Activated CD4-positive, alpha-beta T cell treated with anti-CD3 and anti-CD28 coated beads, Interleukin-2, Interleukin-6, amounts not matched to agents 100 ng/mL and 50 ng/mL, durations not matched to agents 16 hours and 8 hours (primary cell): ENCODE data around the gene LRRC73.
"Not testable (repeated sequence)": the region's sequence is repeated elsewhere in the genome, so short reads cannot be mapped to it uniquely, and the experiment has no call there.

Source experiments
- DNase-seq: peaks from one replicate; pipeline ENCODE4 v3.0.0-alpha.2; 2020

LRRC73 gene, protein sequence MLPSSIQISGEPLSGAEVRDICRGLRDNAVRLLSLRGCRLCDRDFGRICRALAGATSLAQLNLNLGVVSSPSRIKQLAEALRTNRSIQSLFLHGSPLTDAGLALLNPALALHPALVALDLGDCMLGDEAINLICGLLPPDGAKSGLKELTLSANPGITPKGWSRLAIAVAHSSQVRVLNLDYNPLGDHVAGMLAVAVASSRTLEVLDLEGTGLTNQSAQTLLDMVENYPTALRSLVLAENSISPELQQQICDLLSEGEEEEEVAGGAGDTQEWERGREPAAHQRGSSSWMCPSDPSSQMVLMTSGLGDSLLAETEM

DNA sequence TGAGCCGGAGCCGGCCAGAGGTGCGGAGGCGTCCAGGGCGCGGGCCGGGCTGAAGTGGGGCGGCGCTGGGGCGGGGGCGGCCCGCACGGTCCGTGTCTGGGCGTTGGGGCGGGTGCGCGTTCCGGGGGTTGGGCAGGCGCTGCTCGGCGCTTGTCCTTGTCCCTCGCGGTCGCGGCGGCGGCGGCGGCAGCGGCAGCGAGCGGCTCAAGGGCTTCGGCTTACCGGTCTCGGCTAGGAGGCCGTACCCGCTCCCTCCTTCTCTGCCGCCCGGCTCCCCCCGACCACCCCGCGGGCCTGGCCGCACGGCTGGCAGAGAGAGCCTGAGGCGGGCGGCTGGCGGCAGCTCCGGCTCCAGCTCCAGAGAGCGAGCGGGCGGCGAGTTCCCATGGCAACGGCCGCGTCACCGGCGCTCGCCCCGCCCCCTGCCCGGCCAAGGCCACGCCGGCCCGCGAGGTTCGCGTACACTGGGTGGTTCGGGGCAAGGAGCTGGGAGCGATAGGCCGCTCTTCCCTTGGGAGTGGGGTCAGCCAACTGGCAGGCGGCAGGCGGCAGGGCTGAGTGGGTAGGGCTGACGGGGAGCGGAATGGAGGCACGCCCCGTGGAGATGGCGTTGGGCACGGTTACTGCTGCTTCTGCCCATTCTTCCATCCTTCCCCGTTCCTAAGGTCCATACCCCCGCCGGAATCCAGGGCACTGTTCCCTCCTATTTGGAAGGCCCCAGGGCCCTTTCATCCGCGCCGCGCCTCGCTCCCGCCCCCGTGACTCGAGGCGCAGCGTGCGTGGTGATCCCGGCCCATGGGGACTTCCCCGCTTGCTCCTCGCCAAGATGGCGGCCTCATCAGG, at the start of gene LRRC73:
TSS of gene LRRC73 (minus strand) at position 363 of the 843 bp plus-strand sequence. CDS start 561 bp downstream, outside the sequence.
- DNase-seq, result peak; percentile 85

DNA sequence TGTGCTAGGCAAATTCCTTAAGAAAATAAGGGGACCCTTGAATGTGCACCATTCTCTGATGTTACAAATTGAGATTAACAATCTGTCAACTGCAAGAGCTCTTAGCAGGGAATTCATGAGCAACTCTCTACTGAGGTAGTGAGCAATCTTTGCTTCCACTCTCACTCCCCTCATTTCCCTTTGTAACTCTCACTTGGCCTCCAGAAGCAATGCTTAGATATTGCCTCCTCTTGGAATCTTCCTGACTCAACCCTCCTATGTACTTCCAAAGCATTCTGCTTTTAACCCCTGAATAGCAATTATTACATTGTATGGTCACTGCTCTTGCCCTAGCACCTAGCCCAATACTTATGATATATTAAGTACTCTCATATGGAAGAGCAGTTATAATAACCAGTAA, 49.2 kb upstream of the LRRC73 start:
- no peak for DNase-seq

DNA sequence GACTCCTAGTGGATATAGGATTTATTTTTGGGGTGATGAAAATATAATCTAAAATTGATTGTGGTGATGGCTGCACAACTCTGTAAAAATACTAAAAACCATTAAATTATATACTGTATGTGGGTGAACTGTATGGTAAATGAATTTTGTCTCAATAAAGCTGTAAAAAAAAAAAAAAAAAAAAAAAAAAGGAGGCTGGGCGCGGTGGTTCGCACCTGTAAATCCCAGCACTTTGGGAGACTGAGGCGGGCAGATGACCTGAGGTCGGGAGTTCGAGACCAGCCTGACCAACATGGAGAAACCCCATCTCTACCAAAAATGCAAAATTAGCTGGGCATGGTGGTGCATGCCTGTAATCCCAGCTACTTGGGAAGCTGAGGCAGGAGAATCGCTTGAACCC, 47.5 kb upstream of the LRRC73 start:
- not testable (repeated sequence) for DNase-seq

DNA sequence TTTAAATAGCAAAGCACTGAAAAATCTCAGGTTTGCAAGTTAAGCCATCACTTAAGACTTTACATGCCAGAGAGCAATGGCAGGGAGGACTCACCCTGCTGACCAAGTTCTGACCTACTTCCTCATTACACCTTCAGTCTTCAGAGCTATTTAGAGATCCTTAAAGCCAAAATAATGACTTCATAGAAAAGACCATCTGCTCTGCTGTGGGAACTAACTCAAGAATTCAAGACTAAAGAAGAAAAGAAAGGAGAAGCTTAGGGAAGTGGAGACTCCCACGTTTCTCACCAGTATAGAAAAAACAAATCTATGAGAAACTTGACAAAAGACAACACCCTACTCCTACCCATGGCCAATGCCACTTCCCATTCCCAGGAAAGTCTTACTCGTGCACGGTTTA, 37.1 kb upstream of the LRRC73 start:
- DNase-seq, result no peak

DNA sequence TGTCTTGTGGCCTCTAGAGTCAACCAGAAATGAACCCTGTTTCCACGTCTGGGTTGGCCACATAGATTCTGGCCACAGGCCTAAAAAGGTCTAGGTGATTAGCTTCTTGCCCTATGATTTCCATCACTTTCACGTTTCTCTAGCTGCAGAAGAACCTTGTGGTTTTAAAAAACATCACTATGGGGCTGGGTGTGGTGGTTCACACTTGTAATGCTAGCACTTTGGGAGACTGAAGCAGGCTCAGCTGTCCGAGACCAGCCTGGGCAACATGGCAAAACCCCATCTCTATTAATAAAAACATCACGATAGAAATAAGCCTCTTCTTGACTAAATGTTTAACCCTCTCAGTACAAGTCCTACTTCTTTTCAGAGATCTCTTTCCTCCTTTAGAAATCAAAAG, 34.3 kb upstream of the LRRC73 start:
- no peak for DNase-seq

DNA sequence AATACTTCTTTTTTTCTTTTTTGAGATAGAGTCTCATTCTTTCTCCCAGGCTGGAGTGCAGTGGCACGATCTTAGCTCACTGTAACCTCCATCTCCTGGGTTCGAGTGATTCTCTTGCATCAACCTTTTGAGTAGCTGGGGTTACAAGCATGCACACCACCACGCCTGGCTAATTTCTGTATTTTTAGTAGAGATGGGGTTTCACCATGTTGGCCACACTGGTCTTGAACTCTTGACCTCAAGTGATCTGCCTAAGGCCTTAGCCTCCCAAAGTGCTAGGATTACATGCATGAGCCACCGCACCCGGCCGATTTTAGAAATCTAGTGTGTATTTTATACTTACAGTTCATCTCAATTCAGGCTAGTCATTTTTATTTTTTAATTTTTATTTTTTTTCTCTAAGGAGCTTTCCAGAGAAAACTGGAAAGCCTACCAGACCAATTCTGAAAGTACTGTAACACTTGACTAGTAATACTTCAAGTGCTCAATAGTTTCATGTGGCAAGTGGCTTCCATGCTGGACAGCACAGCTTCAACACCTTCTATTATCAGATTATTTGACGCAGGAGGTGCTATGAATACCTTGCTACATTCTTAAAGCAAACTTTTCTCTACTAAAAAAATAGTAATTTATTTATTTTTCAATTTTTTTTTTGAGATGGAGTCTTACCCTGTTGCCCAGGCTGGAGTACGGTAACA, 31.8 kb upstream of the LRRC73 start:
- DNase-seq, result no peak

DNA sequence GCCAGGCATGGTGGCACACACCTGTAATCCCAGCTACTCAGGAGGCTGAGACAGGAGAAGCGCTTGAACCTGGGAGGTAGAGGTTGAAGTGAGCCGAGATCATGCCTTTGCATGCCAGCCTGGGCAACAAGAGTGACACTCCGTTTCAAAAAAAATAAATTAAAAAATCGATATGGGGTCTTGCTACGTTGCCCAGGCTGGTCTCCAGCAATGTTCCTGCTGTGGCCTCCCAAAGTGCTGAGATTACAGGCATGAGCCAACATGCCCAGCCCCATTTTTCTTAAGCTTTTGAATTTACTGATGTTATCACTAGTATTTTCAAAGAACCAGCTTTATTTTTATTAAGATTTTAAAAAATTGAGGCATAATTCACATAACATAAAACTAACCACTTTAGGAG, 30.4 kb upstream of the LRRC73 start:
- DNase-seq, result no peak

DNA sequence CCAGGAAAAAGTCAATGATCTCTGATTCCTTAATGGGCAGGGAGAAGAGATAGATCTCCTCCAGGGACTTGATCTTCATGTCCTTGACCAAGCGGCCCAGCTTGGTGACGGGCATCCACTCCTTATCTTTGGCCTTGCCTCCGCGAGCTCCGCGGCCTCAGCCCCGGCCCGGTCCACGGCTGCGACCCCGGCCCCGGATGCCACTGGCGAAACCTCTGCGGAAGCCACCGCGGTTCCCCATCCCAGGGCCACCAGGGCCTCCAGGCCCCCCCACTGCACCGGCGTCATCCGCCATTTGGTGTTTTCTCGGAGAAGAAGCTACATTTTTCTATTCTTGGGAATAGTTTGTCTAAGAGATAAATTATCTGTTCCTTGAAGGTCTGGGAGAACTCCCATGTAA, 29.3 kb upstream of the LRRC73 start:
- not testable (repeated sequence) for DNase-seq

DNA sequence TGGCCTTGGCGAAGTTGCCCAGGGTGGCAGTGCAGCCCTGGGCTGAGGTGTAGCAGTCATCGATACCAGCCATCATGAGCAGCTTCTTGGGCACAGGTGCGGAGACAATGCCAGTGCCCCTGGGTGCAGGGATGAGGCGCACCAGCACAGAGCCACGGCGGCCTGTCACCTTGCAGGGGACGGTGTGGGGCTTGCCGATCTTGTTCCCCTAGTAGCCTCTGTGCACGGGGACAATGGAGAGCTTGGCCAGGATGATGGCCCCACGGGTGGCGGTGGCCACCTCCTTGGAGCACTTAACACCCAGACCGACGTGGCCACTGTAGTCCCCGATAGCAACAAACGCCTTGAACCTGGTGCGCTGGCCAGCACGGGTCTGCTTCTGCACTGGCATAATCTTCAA, 28.8 kb upstream of the LRRC73 start:
- not testable (repeated sequence) for DNase-seq

DNA sequence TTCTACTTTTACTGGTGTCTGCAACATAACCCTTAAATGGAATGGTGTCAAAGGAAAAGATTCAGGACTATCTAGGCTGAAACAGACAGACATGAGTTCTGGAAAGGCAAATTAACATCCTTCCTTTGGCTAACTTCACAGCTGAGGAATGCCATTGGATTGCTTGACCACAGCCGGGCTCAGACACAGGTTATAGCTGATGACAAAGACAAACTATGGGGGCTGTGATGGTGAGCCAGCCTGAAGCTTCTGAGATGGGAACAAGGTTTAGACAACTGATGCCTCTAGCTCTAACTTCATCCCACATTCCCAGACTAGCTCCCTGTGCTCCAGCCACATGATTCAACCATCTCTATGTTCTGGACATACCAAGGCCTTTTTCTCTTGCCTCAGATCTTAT, 22.1 kb upstream of the LRRC73 start:
- DNase-seq, result no peak

DNA sequence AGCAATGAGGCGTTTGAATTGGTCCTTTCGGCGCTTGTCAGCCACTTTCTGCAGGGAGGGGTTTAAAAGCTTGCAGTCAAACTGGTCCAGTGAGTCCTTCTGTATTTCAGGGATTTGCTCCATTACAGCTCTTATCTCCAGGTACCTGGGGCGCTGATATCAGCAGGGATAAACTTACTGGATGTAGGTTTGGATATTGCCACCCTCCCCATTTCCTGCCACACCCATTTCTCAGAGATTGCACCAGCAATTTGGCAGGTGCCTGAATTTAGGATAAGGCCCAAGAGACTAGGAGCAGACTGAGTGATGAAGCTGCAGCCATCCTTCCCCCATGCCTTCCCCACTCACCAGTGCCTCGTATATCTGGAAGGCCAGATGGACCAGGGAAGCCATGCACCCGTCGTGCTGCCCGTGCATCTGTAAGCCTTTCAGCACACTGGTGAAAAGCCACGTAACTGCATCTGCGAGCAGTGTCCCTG, 14.4 kb upstream of the LRRC73 start:
- no peak for DNase-seq

DNA sequence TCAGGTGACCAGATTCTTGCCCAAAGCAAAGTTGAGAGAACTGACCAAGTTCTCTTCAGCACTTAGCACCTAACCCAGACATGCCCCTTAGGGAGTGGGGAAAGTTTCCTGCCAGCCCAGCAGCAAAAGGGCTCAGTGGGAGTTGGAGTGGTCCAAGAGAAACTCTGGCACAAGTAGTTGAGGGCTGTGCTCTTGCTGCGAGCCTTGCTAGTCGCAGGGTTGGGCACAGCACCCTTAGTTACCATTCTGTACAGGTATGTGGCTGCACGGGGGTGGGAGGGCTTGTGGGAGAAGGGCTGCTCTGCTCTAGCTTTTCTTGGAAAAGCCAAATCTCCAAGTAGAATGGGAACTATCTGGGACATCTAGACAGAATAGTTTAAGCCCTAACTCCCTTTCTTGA, 13.1 kb upstream of the LRRC73 start:
- no peak for DNase-seq

DNA sequence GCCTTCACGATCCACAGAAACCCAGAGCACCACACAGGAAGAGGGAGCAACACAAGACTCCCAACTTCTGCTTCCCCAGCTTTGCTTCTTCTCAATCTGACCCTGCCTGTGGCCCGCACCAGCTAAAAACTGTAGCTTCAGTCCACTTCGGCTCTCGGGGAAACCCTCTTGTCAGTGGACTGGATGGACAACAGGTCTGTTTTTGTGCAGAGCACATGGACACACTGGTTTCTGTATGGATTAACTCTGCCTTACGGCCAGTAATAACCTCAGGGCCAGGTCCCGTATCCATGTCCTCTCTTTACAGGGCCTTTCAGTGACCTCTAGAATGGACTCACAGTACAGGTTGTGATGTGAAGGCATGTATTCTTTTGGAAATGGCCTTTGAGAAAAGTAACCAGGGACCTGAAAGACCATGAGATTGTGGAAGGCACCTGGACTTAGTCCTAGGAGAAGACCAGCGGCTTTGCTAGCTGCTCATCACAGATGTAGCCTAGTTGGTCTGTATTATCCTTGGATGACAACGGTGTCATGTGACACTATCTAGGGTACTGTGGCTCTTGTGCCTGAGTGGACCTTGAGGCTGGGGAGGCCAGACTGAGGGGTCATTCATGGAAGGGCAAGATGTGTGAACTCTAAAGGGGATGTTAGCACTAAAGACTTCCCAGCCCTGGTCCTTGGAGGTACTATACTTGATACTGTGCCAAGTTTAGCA, 12.6 kb upstream of the LRRC73 start:
- no peak for DNase-seq

DNA sequence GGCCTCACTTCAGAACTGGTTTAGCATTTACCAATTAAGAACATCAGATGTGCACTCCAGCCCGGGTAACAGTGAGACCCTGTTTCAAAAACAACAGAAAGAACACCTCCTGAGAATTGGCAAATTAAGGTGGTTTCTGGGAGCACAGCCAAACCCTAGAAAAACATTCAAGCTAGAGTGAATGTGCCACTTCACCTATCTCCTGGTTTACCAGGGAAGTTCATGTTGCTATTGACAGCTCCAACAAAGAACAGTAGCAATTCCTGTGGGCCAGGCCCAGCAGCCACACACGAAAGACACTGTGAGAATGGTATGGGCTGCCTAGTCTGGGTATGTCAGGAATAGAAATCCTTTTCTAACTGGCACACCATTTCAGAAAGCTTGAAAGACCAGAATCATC, 11.7 kb upstream of the LRRC73 start:
- no peak for DNase-seq

DNA sequence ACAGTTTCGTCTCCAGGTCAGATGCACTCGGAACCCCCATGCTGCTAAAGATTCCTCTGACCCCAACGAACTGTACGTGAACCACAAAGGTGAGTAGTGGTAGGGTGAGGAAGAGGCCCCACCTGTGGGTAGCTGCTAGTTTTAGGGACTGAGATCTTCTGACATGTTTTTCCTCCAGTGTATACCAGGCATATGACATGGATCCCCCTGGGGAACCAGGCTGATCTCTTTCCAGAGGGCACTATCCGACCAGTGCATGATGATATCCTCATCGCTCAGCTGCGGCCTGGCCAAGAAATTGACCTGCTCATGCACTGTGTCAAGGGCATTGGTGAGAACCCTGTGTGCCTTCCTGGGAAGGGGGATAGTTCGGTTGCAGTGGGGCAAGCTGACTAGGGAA, 10.0 kb upstream of the LRRC73 start:
- no peak for DNase-seq

DNA sequence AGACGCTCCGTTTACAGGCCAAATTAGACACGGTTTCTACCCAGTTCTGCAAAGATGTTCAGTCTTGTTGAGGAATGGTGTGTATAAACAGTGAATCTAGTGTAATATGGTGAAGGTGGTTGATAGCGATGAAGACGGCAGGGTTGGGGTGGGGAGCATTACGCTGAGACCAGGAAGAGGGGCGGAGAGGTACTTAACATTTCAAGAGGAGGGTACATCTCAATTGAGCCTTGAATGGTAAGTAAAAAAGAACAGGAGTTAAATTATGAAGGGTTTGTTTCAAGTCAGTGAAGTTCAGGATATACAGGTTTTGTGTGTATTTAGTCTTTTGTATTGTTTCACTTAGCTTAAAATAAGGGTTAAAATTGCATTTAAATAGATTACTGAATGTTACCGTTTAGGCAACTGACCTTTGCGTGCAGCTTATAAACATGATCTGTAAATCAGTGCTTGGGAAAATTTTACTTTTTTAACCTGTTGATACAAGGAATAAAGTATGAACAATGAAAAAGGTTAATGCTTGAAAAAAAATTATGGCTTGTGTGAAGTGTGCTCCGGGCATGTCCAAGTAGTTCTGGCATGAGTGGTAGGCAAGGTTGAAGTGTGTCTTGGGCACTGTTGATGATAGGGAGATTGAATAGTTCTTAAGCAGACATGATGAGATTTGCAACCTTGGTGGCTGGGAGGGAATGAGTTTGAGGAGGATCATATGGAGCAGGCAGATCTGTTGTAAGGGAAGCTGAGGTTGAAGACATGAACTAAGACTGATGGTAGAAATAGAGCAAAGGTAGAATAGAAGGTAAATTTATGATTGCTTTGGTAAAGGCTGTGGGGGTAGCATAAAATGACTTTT, 7.6 kb upstream of the LRRC73 start:
- peak; percentile 32 for DNase-seq

DNA sequence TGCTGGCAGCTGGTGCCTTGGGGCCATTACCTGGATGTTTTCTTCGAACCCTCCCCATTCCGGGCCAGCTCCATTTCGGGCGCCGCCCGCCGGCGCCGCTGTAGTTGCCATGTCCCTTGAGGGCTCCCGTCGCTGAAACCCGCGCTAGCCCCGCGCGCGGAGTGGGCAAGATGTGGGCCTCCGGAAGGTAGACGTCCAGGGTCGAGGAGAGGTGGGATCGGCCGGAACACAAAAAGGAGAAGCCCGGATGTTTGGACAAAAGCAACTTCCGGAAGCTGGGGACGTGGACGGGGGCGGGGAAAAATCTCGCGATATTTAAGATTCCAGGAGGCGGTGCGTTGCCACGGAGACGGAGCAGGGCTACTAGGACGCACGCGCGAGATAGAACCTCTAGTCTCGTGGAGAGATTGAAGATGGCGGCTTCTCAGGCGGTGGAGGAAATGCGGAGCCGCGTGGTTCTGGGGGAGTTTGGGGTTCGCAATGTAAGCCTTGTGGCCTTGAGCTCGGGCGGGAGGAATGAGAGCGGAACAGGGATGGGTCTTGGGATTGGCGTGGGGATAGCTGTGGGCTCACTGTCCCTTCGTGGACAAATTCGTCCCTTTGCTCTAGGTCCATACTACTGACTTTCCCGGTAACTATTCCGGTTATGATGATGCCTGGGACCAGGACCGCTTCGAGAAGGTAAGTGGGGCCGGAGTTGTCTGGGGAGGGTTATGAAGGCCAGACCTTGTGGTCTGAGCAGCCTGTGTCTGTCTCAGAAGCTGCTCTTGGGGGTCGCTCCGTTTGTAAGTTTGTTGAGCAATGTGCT, 6.8 kb upstream of the LRRC73 start, which contains the start of the genes POLR1C and YIPF3:
TSS of gene POLR1C (plus strand) at position 393 of the 808 bp plus-strand sequence. CDS start at position 414, 21 bp downstream.
TSS of gene YIPF3 (minus strand) at position 230 of the 808 bp plus-strand sequence. CDS start at position 111, 119 bp downstream.
- peak; percentile 98 for DNase-seq

DNA sequence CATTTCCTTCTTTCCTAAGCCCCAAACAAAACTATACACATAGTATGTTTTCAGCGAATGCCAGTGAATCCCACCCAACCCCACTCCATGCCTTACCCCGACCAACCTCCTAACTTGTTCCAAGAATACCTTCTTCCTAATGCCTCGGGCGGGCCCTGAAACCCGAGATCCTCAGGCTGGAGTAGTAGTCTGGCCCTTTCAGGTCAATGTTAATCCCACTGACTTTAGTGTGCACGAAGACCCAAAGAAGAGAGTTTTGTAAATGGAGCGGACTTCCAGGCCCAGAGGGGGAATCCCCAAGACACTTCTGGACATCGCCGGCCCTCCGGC, 6.2 kb upstream of the LRRC73 start:
- DNase-seq, result no peak

DNA sequence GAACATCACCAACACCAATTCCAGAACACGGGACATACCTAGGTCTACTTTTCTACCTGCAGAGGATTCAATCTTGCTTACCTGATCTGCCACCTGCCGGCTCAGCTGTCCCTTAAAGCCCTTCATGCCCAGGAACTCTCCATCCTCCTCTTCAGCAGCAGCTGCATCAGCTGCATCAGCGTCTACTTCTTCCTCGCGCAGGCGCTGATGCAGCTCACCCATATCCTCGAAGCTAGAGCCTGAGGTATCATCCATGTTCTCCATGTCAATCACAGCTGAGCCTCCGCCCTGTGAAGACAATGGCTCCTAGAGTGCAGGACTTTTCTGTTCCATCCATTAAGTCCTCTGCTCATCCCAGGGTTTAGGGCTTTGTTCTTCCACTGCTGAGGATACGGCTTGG, 5.7 kb upstream of the LRRC73 start:
- no peak for DNase-seq

DNA sequence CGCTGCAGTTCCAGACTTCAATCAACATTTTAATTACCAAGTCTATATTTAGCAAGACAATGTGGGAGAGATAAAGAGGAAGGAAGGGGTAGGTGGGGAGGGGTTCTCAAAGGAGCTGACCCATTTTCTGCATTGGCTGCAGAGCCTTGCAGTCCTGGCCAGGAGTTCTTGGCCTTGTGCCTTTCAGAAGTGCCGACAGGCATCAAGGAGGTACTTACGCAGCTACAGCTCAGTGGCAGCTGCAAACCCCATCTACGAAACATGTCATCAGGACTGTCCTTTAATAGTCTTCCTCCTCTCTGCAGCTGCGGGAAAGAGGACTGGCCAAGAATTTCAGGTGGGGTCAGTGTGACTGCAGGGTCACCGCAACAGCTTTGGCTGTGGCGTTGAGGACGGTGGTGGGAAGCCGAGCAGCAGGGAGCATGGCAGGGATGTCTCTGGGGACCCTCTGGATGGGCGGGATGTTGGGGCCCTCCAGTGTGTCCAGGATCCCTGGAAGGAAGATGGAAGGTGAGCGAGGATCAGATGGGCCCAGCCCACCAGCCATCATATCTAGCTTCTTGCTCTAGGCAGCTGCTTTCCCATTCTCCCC, 1.8 kb upstream of the LRRC73 start:
- DNase-seq, result no peak

DNA sequence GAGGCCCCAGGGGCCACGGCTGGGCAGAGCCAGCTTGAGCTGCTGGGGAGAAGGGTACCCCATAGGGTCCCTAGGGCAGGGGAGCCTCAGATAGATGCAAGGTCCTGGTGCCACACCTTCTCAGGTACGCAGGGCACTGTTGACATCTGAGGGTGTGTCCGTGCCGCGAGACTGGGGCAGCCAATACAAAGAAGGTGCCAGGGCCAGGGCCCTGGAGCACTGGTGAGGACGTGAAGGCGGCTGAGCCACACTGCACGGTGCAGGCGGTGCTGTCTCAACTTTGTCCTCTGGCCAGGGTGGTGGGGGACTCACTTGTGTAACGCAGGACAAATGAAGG, 649 bp upstream of the LRRC73 start:
- no peak for DNase-seq
